Gastroesophageal sphincter (tissue), 3 donors: ENCODE measurements around the gene VPS13A.

Experiments used
- EP300 ChIP-seq: sonication (generic); formaldehyde crosslinking; IDR thresholded peaks from one replicate; pipeline ENCODE4 v1.6.1; 2017; ENCODE audit warnings: antibody characterized with exemption, mild to moderate bottlenecking
- POLR2A ChIP-seq, 2 donors: fragments of 450-650 bp; IDR thresholded peaks; one replicate each; pipeline ENCODE4 v1.6.1; 2017; ENCODE audit warnings: antibody characterized with exemption in 2 of 2, mild to moderate bottlenecking in 2 of 2, moderate library complexity in 1 of 2
- POLR2AphosphoS5 ChIP-seq: sonication (generic); formaldehyde crosslinking; IDR thresholded peaks from one replicate; pipeline ENCODE4 v1.6.1; 2017; ENCODE audit warnings: antibody characterized with exemption
- TF ChIP-seq, protein P1 (sequence below), 4 experiments: fragments of 200-600 bp in 2 of 4; fragments of 450-650 bp in 2 of 4; sonication (generic) in 1 of 4; IDR thresholded peaks; one replicate each; pipeline ENCODE4 v1.5.1; 2017 to 2019; ENCODE audit warnings: antibody characterized with exemption in 4 of 4, mild to moderate bottlenecking in 2 of 4, moderate library complexity in 2 of 4

DNA sequence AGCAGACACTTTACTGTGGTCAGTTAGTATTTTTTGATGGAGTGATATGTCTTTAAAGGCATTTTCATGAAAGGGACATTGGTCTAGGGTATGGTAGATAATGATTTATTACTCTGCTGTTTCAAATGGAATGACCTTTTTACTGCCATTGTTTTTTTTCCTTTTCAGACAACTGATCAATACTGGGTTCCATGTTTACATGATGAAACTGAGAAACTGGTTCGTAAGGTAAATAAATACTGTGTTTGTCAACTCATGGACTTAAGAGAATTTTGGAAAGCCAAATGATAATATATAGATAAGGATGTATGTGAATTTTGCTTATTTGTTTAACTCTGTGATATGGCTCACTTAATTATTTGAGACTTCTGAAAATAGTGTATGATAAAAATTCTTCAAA is 35.5 kb downstream of the VPS13A start:
- TF ChIP-seq, protein P1, sequence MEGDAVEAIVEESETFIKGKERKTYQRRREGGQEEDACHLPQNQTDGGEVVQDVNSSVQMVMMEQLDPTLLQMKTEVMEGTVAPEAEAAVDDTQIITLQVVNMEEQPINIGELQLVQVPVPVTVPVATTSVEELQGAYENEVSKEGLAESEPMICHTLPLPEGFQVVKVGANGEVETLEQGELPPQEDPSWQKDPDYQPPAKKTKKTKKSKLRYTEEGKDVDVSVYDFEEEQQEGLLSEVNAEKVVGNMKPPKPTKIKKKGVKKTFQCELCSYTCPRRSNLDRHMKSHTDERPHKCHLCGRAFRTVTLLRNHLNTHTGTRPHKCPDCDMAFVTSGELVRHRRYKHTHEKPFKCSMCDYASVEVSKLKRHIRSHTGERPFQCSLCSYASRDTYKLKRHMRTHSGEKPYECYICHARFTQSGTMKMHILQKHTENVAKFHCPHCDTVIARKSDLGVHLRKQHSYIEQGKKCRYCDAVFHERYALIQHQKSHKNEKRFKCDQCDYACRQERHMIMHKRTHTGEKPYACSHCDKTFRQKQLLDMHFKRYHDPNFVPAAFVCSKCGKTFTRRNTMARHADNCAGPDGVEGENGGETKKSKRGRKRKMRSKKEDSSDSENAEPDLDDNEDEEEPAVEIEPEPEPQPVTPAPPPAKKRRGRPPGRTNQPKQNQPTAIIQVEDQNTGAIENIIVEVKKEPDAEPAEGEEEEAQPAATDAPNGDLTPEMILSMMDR (IDR thresholded peaks at IDR 0.05): no peak
- TF ChIP-seq POLR2A (IDR thresholded peaks at IDR 0.05): no peak
- TF ChIP-seq EP300: no peak
- no peak for TF ChIP-seq POLR2AphosphoS5
